ENCODE results near the gene TCF15.
A peak's percentile ranks its signal among the peaks of the same experiment; 100 is the strongest.

The TCF15 gene, protein sequence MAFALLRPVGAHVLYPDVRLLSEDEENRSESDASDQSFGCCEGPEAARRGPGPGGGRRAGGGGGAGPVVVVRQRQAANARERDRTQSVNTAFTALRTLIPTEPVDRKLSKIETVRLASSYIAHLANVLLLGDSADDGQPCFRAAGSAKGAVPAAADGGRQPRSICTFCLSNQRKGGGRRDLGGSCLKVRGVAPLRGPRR

DNA sequence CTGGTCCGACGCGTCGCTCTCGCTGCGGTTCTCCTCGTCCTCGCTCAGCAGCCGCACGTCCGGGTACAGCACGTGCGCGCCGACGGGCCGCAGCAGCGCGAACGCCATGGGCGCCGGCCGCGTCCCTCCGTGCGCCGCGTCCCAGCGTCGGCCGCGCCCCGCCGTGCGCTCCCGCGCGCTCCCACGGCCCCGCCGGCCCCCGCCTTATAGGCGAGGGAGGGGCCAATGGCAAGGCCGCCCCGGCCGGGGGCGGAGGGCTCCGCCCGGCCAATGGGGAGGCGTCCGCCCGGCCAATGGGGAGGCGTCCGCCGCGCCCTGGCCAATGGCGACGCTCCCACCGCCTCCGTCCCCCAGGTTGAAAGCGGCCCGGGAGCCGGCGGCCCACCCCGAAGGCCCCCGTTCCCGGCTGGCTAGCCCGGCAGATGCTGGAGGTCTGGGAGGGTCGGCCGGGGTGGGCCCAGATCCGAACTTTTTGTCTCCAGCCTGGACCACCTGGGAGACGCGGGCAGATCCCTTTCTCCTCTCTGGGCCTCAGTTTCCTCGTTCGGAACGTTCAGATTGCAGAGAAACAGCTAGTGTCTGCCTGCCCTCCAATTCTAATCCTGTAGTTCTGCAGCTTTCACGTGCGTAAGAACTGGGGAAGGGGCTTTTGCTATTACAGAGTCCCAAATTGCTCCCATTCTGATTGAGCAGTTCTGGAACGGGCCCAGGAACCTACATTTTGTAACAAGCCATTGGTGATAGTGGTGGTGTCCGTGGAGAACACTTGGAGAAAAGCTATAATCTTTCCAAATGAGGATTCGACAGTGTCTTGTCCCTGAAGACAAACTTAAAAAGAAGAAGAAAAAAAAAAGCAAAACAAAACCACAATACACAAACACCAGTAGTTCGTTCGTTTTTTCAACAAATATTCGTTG is at the start of gene TCF15:
TSS of gene TCF15 (minus strand) at position 180 of the 917 bp plus-strand sequence. CDS start at position 108, 72 bp downstream.
- no peak for DNase-seq (ENCODE audit: low read depth in 1 of 2, low spot score in 1 of 2)

GRCh38 chr20:658731-659291 is 48.7 kb upstream of the TCF15 start:
- DNase-seq (ENCODE audit: low read depth in 1 of 2, low spot score in 1 of 2), result no peak

DNA sequence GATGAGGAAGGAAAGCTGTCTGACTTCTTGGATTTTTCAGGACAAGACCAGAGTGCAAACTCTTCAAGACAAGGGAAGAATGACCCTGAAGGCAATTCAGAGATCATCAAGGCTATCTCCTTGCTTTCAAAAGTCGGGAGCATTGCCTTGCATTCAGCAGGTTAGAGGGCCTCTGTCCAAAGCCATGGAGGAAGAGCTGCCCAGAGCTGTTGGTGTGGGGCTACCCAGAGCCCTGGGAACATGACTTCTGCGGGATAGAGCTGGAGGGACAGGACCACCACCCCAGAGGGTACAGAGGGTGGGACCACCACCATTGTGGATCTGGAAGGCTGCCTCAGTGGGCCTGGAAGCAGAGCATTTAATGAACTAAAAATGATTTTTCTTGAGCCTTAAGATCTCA is 48.1 kb upstream of the TCF15 start:
- DNase-seq (ENCODE audit: low read depth in 1 of 2, low spot score in 1 of 2), result no peak

DNA sequence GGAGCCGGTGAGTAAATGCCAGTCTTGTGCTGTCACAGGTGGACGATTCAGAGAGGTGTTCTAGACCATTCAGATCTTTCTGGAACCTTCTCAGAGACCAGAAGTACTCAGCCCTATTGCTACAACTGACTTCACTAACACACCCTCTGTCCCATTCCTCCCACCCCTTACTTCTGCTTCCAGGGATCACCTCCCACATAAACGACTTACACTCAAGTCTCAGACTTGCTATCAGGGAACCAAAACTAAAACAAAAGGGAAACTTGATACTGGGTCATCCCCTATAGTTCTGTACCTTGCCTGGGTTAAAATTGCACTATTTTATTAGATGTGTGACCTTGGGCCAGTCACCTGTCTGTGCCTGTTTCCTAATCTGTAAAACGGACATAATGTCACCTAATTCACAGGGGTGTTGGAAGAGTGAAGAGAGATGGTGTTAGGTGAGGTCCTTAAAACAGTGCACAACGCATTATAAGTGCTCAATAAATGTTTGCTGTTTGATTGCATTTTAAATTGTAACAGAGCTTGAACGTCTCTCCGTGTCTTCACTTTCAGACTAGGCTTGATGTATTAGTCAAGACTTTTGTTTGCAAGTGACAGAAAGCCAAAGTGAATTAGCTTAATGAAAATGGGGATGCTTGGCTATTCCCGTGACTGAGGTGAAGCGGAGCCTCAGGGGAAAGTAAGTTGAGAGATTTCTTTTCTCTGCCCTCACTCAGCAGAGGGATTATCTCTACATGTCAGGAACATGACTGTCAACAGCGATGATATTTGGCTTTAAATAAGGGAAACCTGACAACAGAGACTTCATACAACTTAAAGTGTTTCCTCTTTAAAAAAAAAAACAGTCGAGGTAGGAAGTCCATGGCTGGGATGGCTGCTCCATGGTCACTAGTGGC is 45.9 kb upstream of the TCF15 start:
- no peak for DNase-seq (ENCODE audit: low read depth in 1 of 2, low spot score in 1 of 2)

GRCh38 chr20:654417-654750 is 44.3 kb upstream of the TCF15 start:
- DNase-seq (ENCODE audit: low read depth in 1 of 2, low spot score in 1 of 2), result no peak

DNA sequence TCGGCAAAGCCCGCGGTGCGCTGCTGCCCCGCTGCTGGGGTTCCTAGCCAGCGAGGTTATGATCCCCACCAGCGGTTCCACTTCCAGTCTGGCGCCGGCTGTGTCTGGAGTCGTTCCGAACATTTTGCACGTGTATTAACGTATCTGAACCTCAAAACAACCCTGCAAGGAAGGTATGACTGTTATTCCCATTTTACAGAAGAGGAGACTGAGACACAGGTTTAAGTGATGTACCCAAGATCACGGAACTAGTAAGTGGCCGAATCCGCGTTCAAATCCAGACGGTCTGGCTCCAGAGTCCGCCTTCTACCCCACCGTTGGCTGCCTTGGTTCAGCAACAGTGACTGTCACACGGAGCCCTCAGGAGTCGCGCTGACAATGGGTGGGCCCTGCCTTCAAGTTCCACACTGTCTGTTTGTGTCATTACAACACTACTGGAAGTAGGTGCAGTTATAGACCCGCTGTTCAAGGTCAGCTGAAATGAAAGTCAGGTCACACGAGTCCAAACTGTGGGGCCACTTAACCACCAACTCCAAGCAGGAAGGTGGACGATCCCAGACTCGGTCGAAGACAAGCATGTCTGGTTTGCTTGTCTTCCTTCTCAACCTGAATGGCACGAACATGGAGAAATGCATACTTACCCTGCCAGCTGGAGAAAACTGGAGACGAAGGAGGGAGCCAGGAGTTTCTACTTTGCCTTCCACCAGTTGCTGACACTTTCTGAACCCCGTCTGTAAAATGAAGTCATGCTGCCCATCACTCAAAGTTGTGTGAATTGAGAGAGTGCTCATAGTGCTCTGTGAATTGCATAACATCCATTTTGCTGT is 43.7 kb upstream of the TCF15 start:
- no peak for DNase-seq (ENCODE audit: low read depth in 1 of 2, low spot score in 1 of 2)

- peak; percentile 71 to 81 for DNase-seq (ENCODE audit: low read depth in 1 of 2, low spot score in 1 of 2)
These were observed 43.0 kb upstream of the TCF15 start, which contains the start of gene SRXN1 for GRCh38 chr20:653110-653589. Gene SRXN1, minus strand, starts transcription at chr20:653200. Its CDS starts 15 bp downstream, at chr20:653185.

DNA sequence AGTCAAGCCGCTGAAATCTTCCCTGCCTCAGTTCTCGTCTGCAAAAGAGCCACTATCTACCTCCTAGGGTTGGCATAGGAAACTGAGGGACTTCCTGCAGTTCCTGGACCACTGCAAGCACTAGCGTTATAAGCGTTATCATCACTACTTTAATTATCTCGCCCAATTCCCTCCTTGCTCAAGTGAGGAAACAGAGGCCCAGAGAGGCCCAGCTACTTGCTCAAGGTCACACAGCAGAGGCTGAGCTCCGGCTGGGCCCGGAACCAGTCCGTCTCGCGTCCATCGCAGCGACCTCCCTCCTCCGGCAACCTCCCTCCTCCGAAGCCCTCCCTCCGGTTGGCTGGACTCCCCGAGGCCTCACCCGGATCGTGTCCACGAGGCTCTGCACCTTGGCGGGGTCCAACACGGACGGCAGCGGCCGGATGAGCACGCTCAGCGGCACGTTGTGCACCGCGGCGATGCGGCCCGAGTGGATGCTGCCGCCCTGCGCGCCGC is 42.6 kb upstream of the TCF15 start:
- no peak for DNase-seq (ENCODE audit: low read depth in 1 of 2, low spot score in 1 of 2)

DNA sequence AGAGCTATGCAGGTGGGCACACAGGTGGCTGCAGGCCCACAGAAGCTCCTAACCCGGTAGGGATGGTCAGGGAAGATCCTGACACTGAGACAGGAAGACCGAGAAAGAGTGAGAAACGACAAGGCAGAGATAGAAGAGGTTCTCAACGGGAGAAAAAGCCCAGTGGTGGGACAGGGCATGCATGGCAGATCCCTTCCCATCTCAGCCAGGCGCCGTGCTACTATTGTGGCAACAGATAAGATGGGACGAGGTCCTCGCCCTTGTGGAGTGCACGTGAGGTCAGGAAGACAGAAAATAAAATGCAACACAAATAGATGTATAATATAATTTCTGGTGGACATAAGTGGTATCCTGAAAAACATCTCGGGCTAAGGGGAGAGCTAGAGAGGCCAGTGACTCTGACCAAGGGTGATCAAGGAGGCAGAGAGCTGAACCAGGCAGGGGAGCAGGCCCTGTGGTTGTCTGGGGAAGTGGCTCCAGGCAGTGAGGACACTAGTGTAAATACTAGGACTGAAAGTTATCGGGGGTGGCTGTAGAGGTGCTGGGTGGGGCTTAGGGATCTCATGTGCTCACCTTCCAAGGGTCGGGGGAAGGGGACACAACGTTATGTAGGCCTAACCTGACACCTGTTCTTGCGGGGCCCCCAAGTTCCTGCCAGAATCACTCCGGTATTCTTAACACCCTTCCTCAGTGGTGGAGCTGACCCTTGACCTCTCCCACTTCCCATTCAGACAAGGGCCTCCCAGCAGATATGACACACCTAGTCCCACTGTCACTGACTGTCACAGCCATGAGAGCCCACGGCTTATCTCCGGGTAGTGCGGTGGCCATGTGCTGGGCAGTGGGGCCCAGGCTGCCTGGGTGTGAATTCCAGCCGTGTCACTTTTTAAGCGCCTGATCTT is 41.9 kb upstream of the TCF15 start:
- no peak for DNase-seq (ENCODE audit: low read depth in 1 of 2, low spot score in 1 of 2)

DNA sequence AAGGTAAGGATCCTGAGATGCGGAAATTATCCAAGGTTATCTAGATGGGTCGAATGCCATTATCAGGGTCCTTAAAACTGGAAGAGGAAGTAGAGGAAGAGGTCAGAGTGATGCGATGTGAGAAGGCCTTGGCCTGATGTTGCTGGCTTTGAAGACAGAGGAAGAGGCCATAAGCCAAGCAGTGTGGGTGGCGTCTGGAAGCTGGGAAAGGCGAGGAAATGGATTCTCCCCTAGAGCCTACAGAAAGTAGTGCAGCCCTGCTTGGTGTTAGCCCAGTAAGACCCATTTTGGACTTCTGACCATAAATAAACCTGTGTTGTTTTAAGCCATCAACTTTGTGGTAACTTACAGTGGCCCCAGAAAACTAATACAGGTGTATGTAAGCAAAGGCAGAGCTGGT is 40.8 kb upstream of the TCF15 start:
- no peak for DNase-seq (ENCODE audit: low read depth in 1 of 2, low spot score in 1 of 2)

- DNase-seq (ENCODE audit: low read depth in 1 of 2, low spot score in 1 of 2), result no peak
These were observed 40.2 kb upstream of the TCF15 start for GRCh38 chr20:650281-650680.

DNA sequence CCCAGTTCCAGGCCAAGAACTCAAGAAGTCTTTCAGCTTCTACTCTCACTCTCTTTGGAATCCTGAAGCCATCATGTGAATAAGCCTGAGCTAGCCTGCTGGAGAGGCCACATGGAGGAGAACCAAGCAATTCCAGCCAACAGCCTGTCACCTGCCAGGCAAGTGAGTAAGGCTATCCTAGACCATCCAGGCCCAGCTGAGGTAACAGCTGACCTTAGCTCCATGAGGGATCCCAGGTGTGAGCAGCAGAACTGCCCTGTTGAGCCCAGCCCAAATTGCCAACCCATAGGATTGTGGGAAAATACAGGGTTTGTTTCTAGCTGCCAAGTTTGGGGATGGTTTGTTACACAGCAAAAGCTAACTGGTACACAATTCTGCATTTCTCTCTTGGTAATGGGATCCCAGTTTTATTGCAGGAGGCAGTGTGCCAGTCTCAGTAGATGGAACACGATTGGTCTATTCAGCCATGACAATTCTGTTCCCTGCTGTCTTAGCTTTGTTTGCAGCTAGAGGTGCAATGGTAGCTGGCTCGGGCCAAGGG is 37.4 kb upstream of the TCF15 start:
- no peak for DNase-seq (ENCODE audit: low read depth in 1 of 2, low spot score in 1 of 2)

DNA sequence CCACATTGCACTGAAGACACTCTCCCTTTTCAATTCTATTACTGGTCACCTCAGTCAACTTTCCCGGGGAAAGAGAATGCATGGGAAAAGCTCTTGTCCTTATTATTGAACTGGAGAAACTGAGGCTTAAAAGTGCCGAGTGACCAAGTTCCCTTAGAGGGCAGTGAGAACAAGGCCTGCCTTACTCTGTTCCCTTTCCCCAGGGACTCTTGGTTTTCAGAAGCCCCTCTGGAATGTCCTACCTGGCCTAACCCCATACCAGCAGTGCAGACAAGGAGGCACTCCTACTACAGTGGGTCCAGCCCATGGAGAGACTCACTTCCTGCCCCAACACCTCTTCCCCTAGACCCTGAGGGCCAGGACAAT is 36.7 kb upstream of the TCF15 start:
- DNase-seq (ENCODE audit: low read depth in 1 of 2, low spot score in 1 of 2), result no peak

DNA sequence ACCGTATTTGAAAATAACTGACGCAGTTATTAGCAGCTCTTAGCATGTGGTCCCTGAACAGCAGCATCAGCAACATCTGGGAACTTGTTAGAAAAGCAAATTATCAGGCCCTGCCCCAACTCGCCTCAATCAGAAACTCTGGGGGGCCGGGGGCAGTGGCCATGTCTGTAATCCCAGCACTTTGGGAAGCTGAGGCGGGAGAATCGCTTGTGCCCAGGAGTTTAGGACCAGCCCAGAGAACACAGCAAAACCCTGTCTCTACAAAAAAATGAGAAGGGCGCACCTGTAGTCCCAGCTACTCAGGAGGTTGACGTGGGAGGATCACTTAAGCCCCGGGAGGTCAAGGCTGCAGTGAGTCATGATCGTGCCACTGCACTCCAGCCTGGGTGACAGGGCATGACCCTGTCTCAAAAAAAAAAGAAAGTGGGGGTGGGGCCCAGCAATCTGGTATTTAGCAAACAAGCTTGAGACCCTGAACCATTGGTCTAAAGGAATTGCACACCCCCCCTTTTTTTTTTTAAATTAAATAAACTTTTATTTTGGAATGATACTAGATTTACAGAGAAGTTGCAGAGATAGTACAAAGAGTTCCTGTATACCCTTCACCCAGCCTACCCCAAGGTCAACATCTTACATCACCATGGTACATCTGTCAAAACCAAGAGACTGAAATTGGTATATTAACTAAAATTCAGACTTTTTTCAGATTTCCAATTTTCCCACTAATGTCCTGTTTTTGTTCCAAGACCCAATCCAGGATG is 36.2 kb upstream of the TCF15 start:
- no peak for DNase-seq (ENCODE audit: low read depth in 1 of 2, low spot score in 1 of 2)

GRCh38 chr20:645318-646106 is 35.4 kb upstream of the TCF15 start:
- DNase-seq (ENCODE audit: low read depth in 1 of 2, low spot score in 1 of 2), result peak; percentile 42 to 52

DNA sequence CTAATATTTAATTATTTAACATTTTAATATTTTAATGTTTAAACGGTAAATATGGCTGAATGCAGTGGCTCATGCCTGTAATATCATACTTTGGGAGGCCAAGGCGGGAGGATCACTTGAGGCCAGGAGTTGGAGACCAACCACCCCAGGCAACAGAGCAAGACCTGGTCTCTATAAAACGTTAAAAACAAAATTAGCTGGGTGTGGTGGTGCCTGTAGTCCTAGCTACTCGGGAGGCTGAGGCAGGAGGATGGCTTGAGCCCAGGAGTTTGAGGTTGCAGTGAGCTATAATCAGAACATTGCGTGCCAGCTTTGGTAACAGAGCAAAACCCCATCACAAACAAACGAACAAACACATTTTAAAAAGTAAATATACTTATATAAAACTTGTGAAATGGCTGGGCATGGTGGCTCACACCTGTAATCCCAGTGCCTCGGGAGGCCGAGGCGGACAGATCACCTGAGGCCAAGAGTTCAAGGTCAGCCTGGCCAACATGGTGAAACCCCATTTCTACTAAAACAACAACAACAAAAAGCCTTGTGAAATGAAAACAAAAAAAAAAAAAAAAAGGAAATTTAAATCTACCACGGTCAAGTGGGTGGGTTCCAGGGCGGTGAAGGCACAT is 34.7 kb upstream of the TCF15 start:
- no peak for DNase-seq (ENCODE audit: low read depth in 1 of 2, low spot score in 1 of 2)

All from activated CD4-positive, alpha-beta T cell treated with anti-CD3 and anti-CD28 coated beads, Interleukin-2, amount 50 U/mL, for 24 hours (primary cell).